K562 (cell line): ENCODE results near the gene HIPK2.

Source experiments
- GABPA ChIP-seq: fragments of 200-800 bp; sonication (Bioruptor generic); conservative IDR thresholded peaks from 2 replicates; pipeline ENCODE4 v1.6.1; 2016; ENCODE audit warnings: low read depth, missing genetic modification characterization, missing compliant biosample characterization
- MEF2A ChIP-seq: IDR thresholded peaks from 2 replicates; pipeline ENCODE4 v1.6.1; 2011; ENCODE audit warnings: low read depth, mild to moderate bottlenecking, low read length, moderate library complexity; ENCODE audit not compliant: control insufficient read depth
- POLR2A ChIP-seq: fragments of 450-650 bp; conservative IDR thresholded peaks from 2 replicates; pipeline ENCODE4 v1.6.1; 2016
- RUNX1 ChIP-seq: sonication (generic); IDR thresholded peaks from 2 replicates; pipeline ENCODE4 v1.6.1; 2016; ENCODE audit warnings: antibody characterized with exemption, low read depth
- TF ChIP-seq, protein P1 (sequence below), 3 experiments: IDR thresholded peaks in 2 of 3; conservative IDR thresholded peaks in 1 of 3; 2 replicates each; pipeline ENCODE4 v1.5.1; 2011 to 2012; ENCODE audit warnings: low read length in 3 of 3, mild to moderate bottlenecking in 3 of 3, control low read depth in 2 of 3, improper control_type of control experiment in 1 of 3, inconsistent platforms in 1 of 3, low read depth in 1 of 3, mixed read lengths in 1 of 3, moderate library complexity in 1 of 3; ENCODE audit not compliant: insufficient read depth in 2 of 3

DNA sequence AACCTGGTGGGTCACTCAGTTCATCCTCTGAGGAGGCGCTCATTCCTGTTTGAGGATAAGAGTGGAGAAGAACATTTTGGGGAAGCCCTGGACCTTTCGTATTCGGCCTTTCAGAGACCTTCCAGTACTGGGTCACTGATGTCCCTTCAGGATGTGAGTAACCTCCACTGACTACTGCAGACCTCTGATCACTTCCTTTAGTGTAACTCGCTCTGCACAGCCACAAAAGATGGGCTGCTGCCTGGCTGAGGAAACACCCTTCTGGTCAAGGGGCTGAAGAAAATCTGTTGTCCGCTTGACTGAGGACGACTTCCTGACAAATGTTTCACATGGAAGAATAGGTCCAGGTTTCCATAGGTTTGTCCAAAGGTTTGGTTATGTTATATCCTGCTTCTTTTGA lies 35.4 kb upstream of the HIPK2 start:
- no peak for TF ChIP-seq MEF2A
- TF ChIP-seq GABPA (tag): no peak
- TF ChIP-seq RUNX1: no peak
- no peak for TF ChIP-seq POLR2A
- TF ChIP-seq, protein P1, sequence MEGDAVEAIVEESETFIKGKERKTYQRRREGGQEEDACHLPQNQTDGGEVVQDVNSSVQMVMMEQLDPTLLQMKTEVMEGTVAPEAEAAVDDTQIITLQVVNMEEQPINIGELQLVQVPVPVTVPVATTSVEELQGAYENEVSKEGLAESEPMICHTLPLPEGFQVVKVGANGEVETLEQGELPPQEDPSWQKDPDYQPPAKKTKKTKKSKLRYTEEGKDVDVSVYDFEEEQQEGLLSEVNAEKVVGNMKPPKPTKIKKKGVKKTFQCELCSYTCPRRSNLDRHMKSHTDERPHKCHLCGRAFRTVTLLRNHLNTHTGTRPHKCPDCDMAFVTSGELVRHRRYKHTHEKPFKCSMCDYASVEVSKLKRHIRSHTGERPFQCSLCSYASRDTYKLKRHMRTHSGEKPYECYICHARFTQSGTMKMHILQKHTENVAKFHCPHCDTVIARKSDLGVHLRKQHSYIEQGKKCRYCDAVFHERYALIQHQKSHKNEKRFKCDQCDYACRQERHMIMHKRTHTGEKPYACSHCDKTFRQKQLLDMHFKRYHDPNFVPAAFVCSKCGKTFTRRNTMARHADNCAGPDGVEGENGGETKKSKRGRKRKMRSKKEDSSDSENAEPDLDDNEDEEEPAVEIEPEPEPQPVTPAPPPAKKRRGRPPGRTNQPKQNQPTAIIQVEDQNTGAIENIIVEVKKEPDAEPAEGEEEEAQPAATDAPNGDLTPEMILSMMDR (IDR thresholded peaks at IDR 0.05 in 2 of 3, conservative IDR thresholded peaks at IDR 0.05 in 1 of 3; ENCODE audit: insufficient read depth in 2 of 3, low read depth in 1 of 3, low read length in 3 of 3): no peak
